ENCODE measurements around the gene TKFC.

GRCh38 chr11:61372659-61373420 is 39.8 kb downstream of the TKFC start:
- TF ChIP-seq CTCF (IDR thresholded peaks at IDR 0.05 in 4 of 5, conservative IDR thresholded peaks at IDR 0.05 in 1 of 5) = no peak
- TF ChIP-seq POLR2A (IDR thresholded peaks at IDR 0.05) = no peak
